ENCODE measurements around the gene WIPI1.

WIPI1 gene

DNA sequence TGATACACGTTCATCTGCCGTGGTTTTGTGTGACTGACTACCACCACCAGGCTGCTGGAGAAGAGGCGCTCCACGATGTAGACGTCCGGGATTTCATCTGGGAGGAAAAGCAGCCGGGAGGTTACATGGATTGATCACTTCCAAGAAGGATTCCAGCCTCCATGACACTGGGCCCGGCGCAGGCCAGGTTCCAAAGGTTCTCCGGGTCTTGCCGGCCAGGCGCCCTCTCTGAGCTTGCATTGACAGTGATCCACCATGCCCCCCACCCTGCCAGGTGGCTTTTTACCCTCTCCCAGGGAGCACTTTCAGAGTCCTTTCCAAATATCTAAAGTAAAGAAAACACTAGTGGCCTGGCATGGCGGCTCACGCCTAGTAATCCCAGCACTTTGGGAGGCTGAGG is 6.5 kb downstream of the WIPI1 start:
- no peak for TF ChIP-seq SP1 (IDR thresholded peaks at IDR 0.05)
- ChIA-PET POLR2A (no interaction called here), CTCF (interaction anchor here (0.9 to 1.1 kb wide), 3 partner anchors 8 to 15 kb away, joined by 3 to 4 read pairs (median 3); no protein-coding TSS in a partner anchor)
- no peak for DNase-seq (ENCODE audit: extremely low spot score)

DNA sequence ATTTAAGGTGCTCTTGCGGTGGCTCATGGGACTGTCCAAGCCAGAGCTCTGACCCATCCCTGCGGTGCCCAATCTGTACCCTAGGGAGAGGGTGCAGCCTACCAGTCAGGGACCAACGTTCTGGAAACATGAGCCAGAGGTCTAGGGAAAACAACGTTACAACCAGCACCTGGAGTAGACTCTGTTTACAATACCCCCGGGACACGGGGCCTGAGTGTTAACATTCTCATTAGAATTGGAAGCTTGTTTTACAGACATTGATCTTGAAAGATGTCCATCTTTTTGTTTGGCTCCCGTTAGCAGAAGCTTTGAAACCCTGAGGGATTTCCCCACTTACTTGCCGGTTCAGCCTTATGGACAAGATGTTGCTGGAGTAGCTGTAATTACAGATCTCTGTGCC is 6.9 kb downstream of the WIPI1 start:
- POLR2A ChIA-PET: no interaction called here
- DNase-seq (ENCODE audit: extremely low spot score): no peak
- no peak for TF ChIP-seq ZNF384 (IDR thresholded peaks at IDR 0.05)
- TF ChIP-seq BHLHE40 (IDR thresholded peaks at IDR 0.05; ENCODE audit: borderline replicate concordance): no peak
- TF ChIP-seq FOXM1 (IDR thresholded peaks at IDR 0.05; ENCODE audit: borderline replicate concordance): no peak
- TF ChIP-seq, protein P1, sequence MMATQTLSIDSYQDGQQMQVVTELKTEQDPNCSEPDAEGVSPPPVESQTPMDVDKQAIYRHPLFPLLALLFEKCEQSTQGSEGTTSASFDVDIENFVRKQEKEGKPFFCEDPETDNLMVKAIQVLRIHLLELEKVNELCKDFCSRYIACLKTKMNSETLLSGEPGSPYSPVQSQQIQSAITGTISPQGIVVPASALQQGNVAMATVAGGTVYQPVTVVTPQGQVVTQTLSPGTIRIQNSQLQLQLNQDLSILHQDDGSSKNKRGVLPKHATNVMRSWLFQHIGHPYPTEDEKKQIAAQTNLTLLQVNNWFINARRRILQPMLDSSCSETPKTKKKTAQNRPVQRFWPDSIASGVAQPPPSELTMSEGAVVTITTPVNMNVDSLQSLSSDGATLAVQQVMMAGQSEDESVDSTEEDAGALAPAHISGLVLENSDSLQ (IDR thresholded peaks at IDR 0.05): no peak
- no peak for TF ChIP-seq ELF4 (IDR thresholded peaks at IDR 0.05)
- no peak for TF ChIP-seq L3MBTL2 (conservative IDR thresholded peaks at IDR 0.05)
- TF ChIP-seq SUZ12 (IDR thresholded peaks at IDR 0.05): no peak
- no peak for TF ChIP-seq FOXK2 (IDR thresholded peaks at IDR 0.05)
- no peak for TF ChIP-seq FOXA1 (IDR thresholded peaks at IDR 0.05)
- TF ChIP-seq ARNT (IDR thresholded peaks at IDR 0.05): no peak
- no peak for TF ChIP-seq NFRKB (IDR thresholded peaks at IDR 0.05)
- TF ChIP-seq LEF1 (IDR thresholded peaks at IDR 0.05; ENCODE audit: borderline replicate concordance): no peak
- CTCF ChIA-PET: interaction anchor here (0.9 to 1.1 kb wide), 3 partner anchors 8 to 16 kb away, joined by 3 to 4 read pairs (median 3); no protein-coding TSS in a partner anchor

DNA sequence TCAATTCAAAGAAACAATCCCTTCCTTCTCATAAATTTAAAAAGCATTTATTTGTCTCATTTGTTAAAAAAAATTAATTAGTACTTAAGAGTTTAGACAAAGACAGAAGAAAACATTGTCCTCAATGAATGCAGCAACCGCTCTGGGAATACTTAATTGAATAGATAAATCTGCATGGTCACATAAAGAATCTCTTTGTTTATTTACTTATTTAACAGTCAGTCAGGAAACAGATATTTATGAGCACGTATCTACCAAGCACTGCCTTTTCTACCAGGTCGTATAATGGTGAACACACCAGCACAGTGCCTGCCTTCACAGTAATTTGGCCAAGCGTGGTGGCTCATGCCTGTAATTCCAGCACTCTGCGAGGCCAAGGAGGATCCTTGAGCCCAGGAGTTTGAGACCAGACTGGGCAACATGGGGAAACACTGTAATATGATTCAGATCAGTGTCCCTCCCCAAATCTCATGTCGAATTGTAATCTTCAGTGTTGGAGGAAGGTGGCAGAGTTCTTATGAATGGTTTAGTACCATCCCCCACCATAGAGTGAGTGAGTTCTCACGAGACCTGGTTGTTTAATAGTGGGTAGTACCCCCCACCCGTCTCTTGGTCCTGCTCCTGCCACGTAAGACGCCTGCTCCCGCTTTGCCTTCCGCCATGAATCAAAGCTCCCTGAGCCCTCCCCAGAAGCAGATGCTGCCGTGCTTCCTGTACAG is 8.1 kb downstream of the WIPI1 start:
- DNase-seq (ENCODE audit: extremely low spot score): no peak
- CTCF ChIA-PET: interaction anchor here (0.6 kb wide), 2 partner anchors 37 to 133 kb away, joined by 3 read pairs; no protein-coding TSS in a partner anchor
- POLR2A ChIA-PET: no interaction called here

DNA sequence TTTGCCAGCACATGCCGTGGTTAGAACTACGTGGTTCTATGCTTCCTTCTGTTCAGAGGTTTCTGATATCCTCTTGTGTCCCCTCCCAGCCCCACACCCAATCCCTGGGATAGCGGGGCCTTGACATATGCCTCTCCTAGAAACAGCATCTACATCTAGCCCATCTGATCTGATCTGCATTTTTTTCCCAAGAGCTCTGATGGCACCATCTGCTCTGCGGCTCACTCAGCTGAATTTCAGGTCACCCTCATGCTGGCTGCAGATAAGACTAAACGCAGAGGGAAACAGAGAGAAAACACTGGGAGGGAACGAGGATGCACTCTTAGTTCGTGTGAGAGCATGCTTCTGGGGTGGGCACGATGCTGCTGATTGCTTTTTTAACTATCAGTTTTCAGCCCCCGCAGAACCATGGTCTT is 10.7 kb downstream of the WIPI1 start:
- TF ChIP-seq NFRKB (IDR thresholded peaks at IDR 0.05) (no peak), SUZ12 (IDR thresholded peaks at IDR 0.05) (no peak), FOXM1 (IDR thresholded peaks at IDR 0.05; ENCODE audit: borderline replicate concordance) (no peak)
- POLR2A ChIA-PET: interaction anchor here (1.4 kb wide), 1 partner anchor 10 kb away, joined by 3 read pairs; no protein-coding TSS in a partner anchor
- CTCF ChIA-PET: no interaction called here

More for the DNA sequence above, 8.1 kb downstream of the WIPI1 start:
- TF ChIP-seq FOXM1 (IDR thresholded peaks at IDR 0.05; ENCODE audit: borderline replicate concordance) (no peak), FOXA1 (IDR thresholded peaks at IDR 0.05) (no peak), BHLHE40 (IDR thresholded peaks at IDR 0.05; ENCODE audit: borderline replicate concordance) (no peak), SP1 (IDR thresholded peaks at IDR 0.05) (no peak), TARDBP (IDR thresholded peaks at IDR 0.05) (no peak), HDGF (IDR thresholded peaks at IDR 0.05; ENCODE audit: borderline replicate concordance) (no peak), ELF4 (IDR thresholded peaks at IDR 0.05) (no peak), FOXK2 (IDR thresholded peaks at IDR 0.05) (no peak), ZNF384 (IDR thresholded peaks at IDR 0.05) (no peak), LEF1 (IDR thresholded peaks at IDR 0.05; ENCODE audit: borderline replicate concordance) (no peak), SUZ12 (IDR thresholded peaks at IDR 0.05) (no peak), CTBP1 (IDR thresholded peaks at IDR 0.05; ENCODE audit: borderline replicate concordance) (no peak), L3MBTL2 (conservative IDR thresholded peaks at IDR 0.05) (no peak)
- TF ChIP-seq, protein P1 (IDR thresholded peaks at IDR 0.05): no peak

DNA sequence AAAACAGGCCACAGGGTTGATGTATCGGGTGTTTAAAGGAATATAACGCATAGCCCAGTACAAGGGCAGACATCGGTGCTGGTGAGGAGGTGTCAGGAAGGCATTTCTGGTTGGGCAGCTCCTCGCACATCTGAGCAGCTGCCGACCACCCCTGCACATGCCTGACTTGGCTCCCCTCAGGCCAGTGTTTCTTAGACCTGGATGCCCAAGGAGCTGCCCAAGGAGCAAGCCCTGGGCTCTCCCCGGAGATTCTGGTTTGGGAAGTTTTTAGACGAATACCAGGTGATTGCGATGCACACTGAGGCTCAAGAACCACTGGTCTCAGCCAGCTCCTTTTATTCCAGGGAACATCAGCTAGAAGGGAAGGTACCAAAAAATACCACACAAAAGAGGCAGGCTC is 11.6 kb downstream of the WIPI1 start:
- TF ChIP-seq BHLHE40 (IDR thresholded peaks at IDR 0.05; ENCODE audit: borderline replicate concordance) (no peak), SP1 (IDR thresholded peaks at IDR 0.05) (no peak), FOXK2 (IDR thresholded peaks at IDR 0.05) (no peak), ZNF384 (IDR thresholded peaks at IDR 0.05) (no peak), LEF1 (IDR thresholded peaks at IDR 0.05; ENCODE audit: borderline replicate concordance) (no peak), L3MBTL2 (conservative IDR thresholded peaks at IDR 0.05) (no peak), CTBP1 (IDR thresholded peaks at IDR 0.05; ENCODE audit: borderline replicate concordance) (no peak), NFRKB (IDR thresholded peaks at IDR 0.05) (no peak), HDGF (IDR thresholded peaks at IDR 0.05; ENCODE audit: borderline replicate concordance) (no peak), FOXA1 (IDR thresholded peaks at IDR 0.05) (no peak)
- TF ChIP-seq, protein P1 (IDR thresholded peaks at IDR 0.05): no peak
- POLR2A ChIA-PET: interaction anchor here (0.9 kb wide), 1 partner anchor 10 kb away, joined by 3 read pairs; no protein-coding TSS in a partner anchor
- CTCF ChIA-PET: interaction anchor here (1.2 kb wide), 1 partner anchor 10 kb away, joined by 6 read pairs; no protein-coding TSS in a partner anchor
- DNase-seq (ENCODE audit: extremely low spot score): no peak

More for the DNA sequence above, 10.7 kb downstream of the WIPI1 start:
- DNase-seq (ENCODE audit: extremely low spot score): no peak

DNA sequence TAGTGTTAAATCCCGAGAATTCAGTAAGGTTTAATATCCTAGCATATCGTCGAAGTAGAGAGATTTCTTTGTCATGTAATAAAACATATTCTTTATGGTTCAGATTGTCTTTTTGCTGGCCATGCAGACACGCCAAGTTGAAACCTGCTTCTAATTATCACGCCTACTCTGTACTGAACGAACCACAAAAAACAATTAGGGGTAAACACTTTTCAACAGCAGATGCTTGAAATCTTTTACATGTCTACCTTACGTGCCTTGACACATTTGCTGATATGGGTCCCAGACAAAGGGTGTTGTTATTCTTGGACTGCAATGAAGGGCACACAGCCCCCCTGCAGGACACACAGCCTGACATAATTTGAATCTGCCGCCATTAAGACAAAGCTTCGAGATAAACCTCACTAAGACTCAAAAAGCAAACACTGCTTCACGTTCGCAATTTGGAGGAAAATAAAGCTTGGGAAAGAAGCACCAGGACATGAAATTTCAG is 13.3 kb downstream of the WIPI1 start:
- ChIA-PET CTCF (interaction anchor here (0.6 kb wide), 1 partner anchor 19 kb away, joined by 3 read pairs; no protein-coding TSS in a partner anchor), POLR2A (interaction anchor here (0.9 to 1.5 kb wide), 2 partner anchors 9 to 153 kb away, joined by 3 read pairs; partner anchors contain the start of gene SLC16A6)
- TF ChIP-seq, protein P1 (IDR thresholded peaks at IDR 0.05): no peak
- TF ChIP-seq TARDBP (IDR thresholded peaks at IDR 0.05) (no peak), NFRKB (IDR thresholded peaks at IDR 0.05) (no peak), ARNT (IDR thresholded peaks at IDR 0.05) (no peak), LEF1 (IDR thresholded peaks at IDR 0.05; ENCODE audit: borderline replicate concordance) (no peak), FOXK2 (IDR thresholded peaks at IDR 0.05) (no peak), ELF4 (IDR thresholded peaks at IDR 0.05) (no peak), SUZ12 (IDR thresholded peaks at IDR 0.05) (no peak), L3MBTL2 (conservative IDR thresholded peaks at IDR 0.05) (no peak), CTBP1 (IDR thresholded peaks at IDR 0.05; ENCODE audit: borderline replicate concordance) (no peak), SP1 (IDR thresholded peaks at IDR 0.05) (no peak), BHLHE40 (IDR thresholded peaks at IDR 0.05; ENCODE audit: borderline replicate concordance) (no peak), FOXM1 (IDR thresholded peaks at IDR 0.05; ENCODE audit: borderline replicate concordance) (no peak), HDGF (IDR thresholded peaks at IDR 0.05; ENCODE audit: borderline replicate concordance) (no peak), FOXA1 (IDR thresholded peaks at IDR 0.05) (no peak)
- DNase-seq (ENCODE audit: extremely low spot score): no peak

All from HEK293T (cell line).